ENCODE results near the gene POLR2F.
A peak's percentile ranks its signal among the peaks of the same experiment; 100 is the strongest.

The POLR2F gene

GRCh38 chr22:37953437-37954179 is at the start of gene POLR2F, which contains the start of gene C22orf23:
Gene POLR2F (plus strand): TSS chr22:37953699. CDS start chr22:37953788, 89 bp downstream.
Gene C22orf23 (minus strand): TSS chr22:37953601. CDS start chr22:37953149, 452 bp downstream.
- H3K36me3 ChIP-seq (ENCODE audit: control insufficient read depth, insufficient read depth, low read length), result peaks cover 20% of the 10 kb centered on the region
- peaks cover 13% of the 10 kb centered on the region for H3K27me3 ChIP-seq (ENCODE audit: control insufficient read depth, insufficient read depth, low read length)
- H3K27ac ChIP-seq (ENCODE audit: low read depth, low read length), result peak within 1 kb of the TSS; percentile 77; the same call in 1 of the 2 replicates
- H3K9ac ChIP-seq (ENCODE audit: low read length), result peak within 1 kb of the TSS; percentile 93
- H3K9me3 ChIP-seq (ENCODE audit: control insufficient read depth, insufficient read depth, low read depth, low read length), result no peaks in the 10 kb centered on the region
- peak within 1 kb of the TSS; percentile 100 for H3K4me3 ChIP-seq (ENCODE audit: low read depth, low read length)
- H3K4me1 ChIP-seq (ENCODE audit: control insufficient read depth, insufficient read depth, low read length), result peaks cover 4% of the 10 kb centered on the region; the same call in 1 of the 2 replicates

DNA sequence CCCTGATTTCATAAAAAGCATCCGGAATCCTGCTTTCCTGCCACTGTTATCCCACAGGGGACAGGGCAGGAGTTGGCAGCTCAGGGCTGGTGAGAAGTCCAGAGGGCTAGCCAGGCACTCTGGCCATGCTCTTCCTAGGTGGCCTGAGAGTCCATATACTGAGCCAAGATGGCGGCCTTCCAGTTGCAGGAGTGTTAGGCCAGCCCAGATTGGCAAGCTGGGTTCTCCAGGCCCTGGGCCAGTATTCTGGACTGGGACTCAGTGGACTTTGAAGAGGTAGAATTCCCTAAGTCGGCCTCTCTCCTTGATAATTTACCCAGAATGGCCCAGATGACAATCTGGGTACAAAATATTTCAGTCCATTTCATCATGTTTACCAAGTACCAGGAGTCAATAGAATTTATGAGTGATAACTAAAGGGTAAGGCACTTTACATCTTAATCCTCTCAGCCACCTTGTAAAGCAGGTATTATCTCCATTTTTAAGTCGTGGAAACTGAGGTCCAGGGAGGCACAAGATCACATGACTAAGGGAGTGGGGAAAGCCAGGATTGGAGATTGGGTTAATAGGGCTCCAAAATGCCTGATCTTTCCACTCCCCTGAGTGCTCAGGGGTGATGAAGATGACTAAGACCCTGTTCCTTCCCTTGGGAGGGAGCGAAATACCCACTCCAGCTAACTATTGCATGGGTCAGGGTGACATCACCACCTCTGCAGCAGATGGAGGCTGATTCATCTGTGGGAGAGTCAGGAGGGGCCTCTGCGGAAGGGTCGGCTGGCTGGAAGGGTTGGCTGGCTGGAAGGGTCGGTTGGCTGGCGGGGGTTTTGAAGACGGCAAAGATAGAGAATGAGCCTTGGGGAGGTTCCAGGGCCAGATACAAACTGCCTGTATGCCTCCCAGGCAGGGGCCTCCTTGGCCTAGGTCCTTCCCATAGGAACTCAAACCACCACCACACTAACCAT is 48.6 kb upstream of the POLR2F start:
- H3K9me3 ChIP-seq (ENCODE audit: control insufficient read depth, insufficient read depth, low read depth, low read length), result no peaks in the 10 kb centered on the region
- peak overlapping the region; percentile 72 for H3K4me3 ChIP-seq (ENCODE audit: low read depth, low read length)
- H3K9ac ChIP-seq (ENCODE audit: low read length), result peak overlapping the region; percentile 82
- H3K4me1 ChIP-seq (ENCODE audit: control insufficient read depth, insufficient read depth, low read length), result peaks cover 28% of the 10 kb centered on the region
- peak overlapping the region; percentile 39; the same call in 1 of the 2 replicates for H3K27ac ChIP-seq (ENCODE audit: low read depth, low read length)
- H3K36me3 ChIP-seq (ENCODE audit: control insufficient read depth, insufficient read depth, low read length), result 0 out of 2 replicates have a peak, but pooled peaks cover 2% of the 10 kb centered on the region
- H3K27me3 ChIP-seq (ENCODE audit: control insufficient read depth, insufficient read depth, low read length), result no peaks in the 10 kb centered on the region

DNA sequence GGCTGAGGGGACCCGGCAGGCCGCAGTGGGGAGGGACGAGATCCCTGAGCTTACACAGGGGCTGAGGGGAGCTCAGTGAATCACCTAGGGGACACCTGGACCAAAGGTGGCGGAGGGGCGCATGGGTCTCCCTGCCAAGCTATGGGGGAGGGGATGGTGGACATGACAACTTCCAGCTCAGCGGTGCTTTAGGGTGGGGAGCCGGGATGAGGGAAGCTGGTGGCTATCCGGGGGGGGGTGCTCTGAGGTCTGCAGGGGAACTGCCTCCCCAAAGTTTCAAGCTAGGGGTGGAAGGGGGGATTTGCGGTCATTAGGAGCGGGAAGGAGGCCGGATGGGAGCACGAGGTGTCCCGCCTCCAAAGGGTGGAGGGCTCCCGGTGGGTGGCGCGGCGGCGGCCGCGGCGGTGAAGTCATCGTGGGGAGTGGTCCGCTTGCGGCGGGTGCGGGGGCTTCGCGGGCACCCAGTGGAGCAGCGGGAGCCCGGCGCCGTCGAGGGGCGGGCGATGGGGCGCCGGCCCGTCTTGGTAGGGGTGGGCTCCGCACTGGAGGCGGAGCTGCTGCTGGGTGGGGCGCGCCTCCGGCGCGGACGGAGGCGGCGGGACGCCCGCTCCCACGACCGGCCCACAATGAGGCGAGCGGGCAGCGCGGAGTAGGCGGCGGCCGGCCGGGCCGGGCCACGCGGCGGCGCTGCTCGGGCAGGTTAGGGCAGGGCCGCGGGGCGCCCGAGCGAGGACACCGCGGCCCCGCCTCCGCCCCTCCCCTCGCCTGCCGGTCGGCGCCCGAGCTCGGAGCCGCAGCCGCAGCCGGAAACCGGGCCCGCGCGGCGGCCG is 47.8 kb upstream of the POLR2F start, which contains the start of gene MICALL1:
MICALL1 (plus strand) TSS at position 764 of the 830 bp plus-strand sequence. CDS start 126 bp downstream, outside the sequence.
- Histone ChIP-seq H3K9ac (ENCODE audit: low read length) (peak within 1 kb of the TSS; percentile 87), H3K27me3 (ENCODE audit: control insufficient read depth, insufficient read depth, low read length) (no peaks in the 10 kb centered on the region), H3K27ac (ENCODE audit: low read depth, low read length) (peak within 1 kb of the TSS; percentile 39; the same call in 1 of the 2 replicates), H3K36me3 (ENCODE audit: control insufficient read depth, insufficient read depth, low read length) (0 out of 2 replicates have a peak, but pooled peaks cover 2% of the 10 kb centered on the region), H3K9me3 (ENCODE audit: control insufficient read depth, insufficient read depth, low read depth, low read length) (no peaks in the 10 kb centered on the region), H3K4me1 (ENCODE audit: control insufficient read depth, insufficient read depth, low read length) (peaks cover 36% of the 10 kb centered on the region), H3K4me3 (ENCODE audit: low read depth, low read length) (peak within 1 kb of the TSS; percentile 72)

GRCh38 chr22:37906364-37907008 is 47.0 kb upstream of the POLR2F start:
- Histone ChIP-seq H3K9me3 (ENCODE audit: control insufficient read depth, insufficient read depth, low read depth, low read length) (no peaks in the 10 kb centered on the region), H3K9ac (ENCODE audit: low read length) (peak overlapping the region; percentile 87), H3K36me3 (ENCODE audit: control insufficient read depth, insufficient read depth, low read length) (0 out of 2 replicates have a peak, but pooled peaks cover 2% of the 10 kb centered on the region), H3K4me1 (ENCODE audit: control insufficient read depth, insufficient read depth, low read length) (peaks cover 44% of the 10 kb centered on the region), H3K27ac (ENCODE audit: low read depth, low read length) (no peak overlapping the region), H3K27me3 (ENCODE audit: control insufficient read depth, insufficient read depth, low read length) (no peaks in the 10 kb centered on the region), H3K4me3 (ENCODE audit: low read depth, low read length) (peak overlapping the region; percentile 72)

- peak overlapping the region; percentile 52 for H3K9ac ChIP-seq (ENCODE audit: low read length)
- no peaks in the 10 kb centered on the region for H3K27me3 ChIP-seq (ENCODE audit: control insufficient read depth, insufficient read depth, low read length)
- peaks cover 52% of the 10 kb centered on the region for H3K4me1 ChIP-seq (ENCODE audit: control insufficient read depth, insufficient read depth, low read length)
- H3K4me3 ChIP-seq (ENCODE audit: low read depth, low read length), result peak overlapping the region; percentile 72
- H3K27ac ChIP-seq (ENCODE audit: low read depth, low read length), result no peak overlapping the region
- H3K36me3 ChIP-seq (ENCODE audit: control insufficient read depth, insufficient read depth, low read length), result peaks cover 7% of the 10 kb centered on the region
- no peaks in the 10 kb centered on the region for H3K9me3 ChIP-seq (ENCODE audit: control insufficient read depth, insufficient read depth, low read depth, low read length)
These were observed 46.2 kb upstream of the POLR2F start for GRCh38 chr22:37907036-37907954.

DNA sequence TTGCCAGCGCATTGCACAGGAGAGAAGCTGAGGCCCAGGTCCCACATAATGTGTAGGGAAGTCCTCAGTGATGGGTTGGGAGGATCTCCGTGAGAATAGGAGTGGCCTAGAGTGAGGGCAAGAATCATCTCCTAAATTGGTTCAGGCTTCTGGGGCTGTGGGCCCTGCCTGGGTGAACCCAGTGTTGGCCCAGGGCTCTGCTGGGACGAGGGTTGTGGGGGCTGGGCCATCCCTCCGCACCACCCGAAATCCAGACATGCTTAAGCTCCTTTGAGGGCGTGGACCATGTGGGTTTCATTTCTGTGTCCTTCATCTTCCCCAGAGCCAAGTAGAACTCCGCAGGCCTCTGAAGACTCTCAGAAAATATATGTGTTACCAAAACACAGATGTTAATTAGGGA is 43.7 kb upstream of the POLR2F start:
- Histone ChIP-seq H3K4me3 (ENCODE audit: low read depth, low read length) (no peak overlapping the region), H3K4me1 (ENCODE audit: control insufficient read depth, insufficient read depth, low read length) (peaks cover 50% of the 10 kb centered on the region), H3K9me3 (ENCODE audit: control insufficient read depth, insufficient read depth, low read depth, low read length) (no peaks in the 10 kb centered on the region), H3K27me3 (ENCODE audit: control insufficient read depth, insufficient read depth, low read length) (no peaks in the 10 kb centered on the region), H3K36me3 (ENCODE audit: control insufficient read depth, insufficient read depth, low read length) (peaks cover 19% of the 10 kb centered on the region), H3K27ac (ENCODE audit: low read depth, low read length) (no peak overlapping the region), H3K9ac (ENCODE audit: low read length) (no peak overlapping the region)

- Histone ChIP-seq H3K4me3 (ENCODE audit: low read depth, low read length) (no peak overlapping the region), H3K9ac (ENCODE audit: low read length) (peak overlapping the region; percentile 57), H3K9me3 (ENCODE audit: control insufficient read depth, insufficient read depth, low read depth, low read length) (no peaks in the 10 kb centered on the region), H3K36me3 (ENCODE audit: control insufficient read depth, insufficient read depth, low read length) (peaks cover 31% of the 10 kb centered on the region), H3K4me1 (ENCODE audit: control insufficient read depth, insufficient read depth, low read length) (peaks cover 40% of the 10 kb centered on the region), H3K27me3 (ENCODE audit: control insufficient read depth, insufficient read depth, low read length) (no peaks in the 10 kb centered on the region), H3K27ac (ENCODE audit: low read depth, low read length) (peak overlapping the region; percentile 74; the same call in 1 of the 2 replicates)
These were observed 42.4 kb upstream of the POLR2F start for GRCh38 chr22:37910890-37911672.

DNA sequence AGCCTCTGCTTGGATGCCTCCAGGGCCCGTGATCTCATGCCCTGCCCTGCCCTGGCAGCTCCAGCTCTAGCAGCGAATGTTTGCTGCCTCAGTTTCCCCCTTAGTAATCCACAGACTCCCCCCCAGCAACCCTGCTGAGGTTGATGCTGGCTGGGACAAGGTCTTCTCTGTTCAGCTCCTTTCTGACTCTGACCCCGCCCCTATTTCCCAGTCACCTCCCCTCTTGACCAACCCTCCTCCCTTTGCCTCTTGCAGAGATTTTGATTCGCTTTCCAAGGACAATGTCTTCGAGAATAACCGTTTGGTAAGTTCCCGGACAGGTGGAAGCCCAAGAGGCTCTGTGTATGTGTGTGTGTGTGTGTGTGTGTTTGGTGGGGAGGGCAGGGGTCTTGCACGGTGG is 41.8 kb upstream of the POLR2F start:
- H3K4me1 ChIP-seq (ENCODE audit: control insufficient read depth, insufficient read depth, low read length), result peaks cover 40% of the 10 kb centered on the region
- H3K36me3 ChIP-seq (ENCODE audit: control insufficient read depth, insufficient read depth, low read length), result peaks cover 37% of the 10 kb centered on the region
- peak overlapping the region; percentile 29; the same call in 1 of the 2 replicates for H3K27ac ChIP-seq (ENCODE audit: low read depth, low read length)

GRCh38 chr22:37912171-37912570 is 41.3 kb upstream of the POLR2F start:
- Histone ChIP-seq H3K9me3 (ENCODE audit: control insufficient read depth, insufficient read depth, low read depth, low read length) (no peaks in the 10 kb centered on the region), H3K27me3 (ENCODE audit: control insufficient read depth, insufficient read depth, low read length) (no peaks in the 10 kb centered on the region), H3K9ac (ENCODE audit: low read length) (no peak overlapping the region), H3K4me3 (ENCODE audit: low read depth, low read length) (no peak overlapping the region), H3K36me3 (ENCODE audit: control insufficient read depth, insufficient read depth, low read length) (peaks cover 42% of the 10 kb centered on the region), H3K4me1 (ENCODE audit: control insufficient read depth, insufficient read depth, low read length) (peaks cover 35% of the 10 kb centered on the region), H3K27ac (ENCODE audit: low read depth, low read length) (0 out of 2 replicates have a peak overlapping the region, but pooled peaks have one; percentile 29)

More for the DNA sequence above, 41.8 kb upstream of the POLR2F start:
- Histone ChIP-seq H3K9me3 (ENCODE audit: control insufficient read depth, insufficient read depth, low read depth, low read length) (no peaks in the 10 kb centered on the region), H3K27me3 (ENCODE audit: control insufficient read depth, insufficient read depth, low read length) (no peaks in the 10 kb centered on the region), H3K9ac (ENCODE audit: low read length) (no peak overlapping the region), H3K4me3 (ENCODE audit: low read depth, low read length) (no peak overlapping the region)
